ENCODE measurements around the gene MTX3. TPM values are rescaled to one million over a fixed set of nuclear protein-coding genes. Genes with fewer than 3 reads are reported as not detected.
A peak's percentile ranks its signal among the peaks of the same experiment; 100 is the strongest.

Gene MTX3
- total and polyA plus RNA-seq, 2 experiments from 2014 or later: 7.0 to 18.4 TPM

- Histone ChIP-seq H3K4me3 (no peak overlapping the region), H3K9me3 (ENCODE audit: low read depth) (no peaks in the 10 kb centered on the region), H3K79me2 (ENCODE audit: insufficient read depth) (no peaks in the 10 kb centered on the region), H3K4me1 (ENCODE audit: insufficient read depth) (peaks cover 34% of the 10 kb centered on the region), H3F3A (ENCODE audit: insufficient read depth) (peaks cover 23% of the 10 kb centered on the region), H4K20me1 (ENCODE audit: insufficient read depth) (no peaks in the 10 kb centered on the region), H3K9me2 (ENCODE audit: insufficient read depth) (no peaks in the 10 kb centered on the region), H3K27ac (peak overlapping the region; percentile 39), H2AFZ (peak overlapping the region; percentile 35; the same call in 1 of the 2 replicates), H3K4me2 (ENCODE audit: unreplicated experiment) (no peak overlapping the region), H3K36me3 (ENCODE audit: low read depth) (no peaks in the 10 kb centered on the region), H3K27me3 (replicated peaks; ENCODE audit: insufficient read depth) (no peaks in the 10 kb centered on the region), H3K9ac (no peak overlapping the region)
- no peak for TF ChIP-seq EZH2phosphoT487 (IDR thresholded peaks at IDR 0.05; ENCODE audit: insufficient read depth, low read depth)
- no peak for TF ChIP-seq EZH2 (IDR thresholded peaks at IDR 0.05; ENCODE audit: insufficient read depth, poor library complexity, severe bottlenecking)
- in situ Hi-C loops (cut with MboI): no loop called here
- WGBS, 2 experiments (ENCODE audit: low coverage in 1 of 2, low lambda C conversion rate in 2 of 2, missing lambda C conversion rate in 2 of 2): 28 to 37% methylated on average over 10 of the region's 10 CpGs
- peak; percentile 78 for DNase-seq
Measured at GRCh38 chr5:79932510-79933504, 58.3 kb downstream of the MTX3 start.

DNA sequence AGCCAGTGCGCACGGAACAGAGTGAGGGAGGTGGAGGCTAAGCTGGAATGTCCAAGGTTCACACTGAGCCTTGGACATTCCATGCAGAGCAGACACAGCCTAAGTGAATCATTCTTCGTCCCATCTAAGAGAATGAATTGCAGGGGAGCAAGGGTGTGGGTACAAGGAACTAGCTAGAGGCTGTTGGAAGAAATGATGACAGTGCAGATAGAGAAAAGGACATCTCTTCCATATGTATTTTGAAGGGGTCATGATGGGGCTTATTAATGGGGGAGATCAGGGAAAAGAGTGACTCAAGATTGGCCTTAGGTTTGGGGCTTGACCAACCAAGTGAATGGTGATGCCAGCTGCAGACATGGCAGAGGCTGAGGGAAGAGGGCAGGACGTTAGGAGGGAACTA is 59.2 kb downstream of the MTX3 start:
- in situ Hi-C loops (cut with MboI): no loop called here
- H3K9ac ChIP-seq: no peak overlapping the region
- no peaks in the 10 kb centered on the region for H3K36me3 ChIP-seq (ENCODE audit: low read depth)
- no peak overlapping the region for H3K4me2 ChIP-seq (ENCODE audit: unreplicated experiment)
- no peak for TF ChIP-seq EZH2 (IDR thresholded peaks at IDR 0.05; ENCODE audit: insufficient read depth, poor library complexity, severe bottlenecking)
- no peak for TF ChIP-seq EZH2phosphoT487 (IDR thresholded peaks at IDR 0.05; ENCODE audit: insufficient read depth, low read depth)
- H3K4me1 ChIP-seq (ENCODE audit: insufficient read depth): peaks cover 32% of the 10 kb centered on the region
- peak overlapping the region; percentile 39 for H3K27ac ChIP-seq
- H3K79me2 ChIP-seq (ENCODE audit: insufficient read depth): no peaks in the 10 kb centered on the region
- WGBS, 2 experiments (ENCODE audit: low coverage in 1 of 2, low lambda C conversion rate in 2 of 2, missing lambda C conversion rate in 2 of 2): 40 to 43% methylated on average over 4 of the region's 4 CpGs
- no peaks in the 10 kb centered on the region for H3K9me2 ChIP-seq (ENCODE audit: insufficient read depth)
- H3K4me3 ChIP-seq: no peak overlapping the region
- peaks cover 23% of the 10 kb centered on the region for H3F3A ChIP-seq (ENCODE audit: insufficient read depth)
- H2AFZ ChIP-seq: no peak overlapping the region
- H3K9me3 ChIP-seq (ENCODE audit: low read depth): no peaks in the 10 kb centered on the region
- H3K27me3 ChIP-seq (replicated peaks; ENCODE audit: insufficient read depth): no peaks in the 10 kb centered on the region
- DNase-seq: peak; percentile 8
- no peaks in the 10 kb centered on the region for H4K20me1 ChIP-seq (ENCODE audit: insufficient read depth)

DNA sequence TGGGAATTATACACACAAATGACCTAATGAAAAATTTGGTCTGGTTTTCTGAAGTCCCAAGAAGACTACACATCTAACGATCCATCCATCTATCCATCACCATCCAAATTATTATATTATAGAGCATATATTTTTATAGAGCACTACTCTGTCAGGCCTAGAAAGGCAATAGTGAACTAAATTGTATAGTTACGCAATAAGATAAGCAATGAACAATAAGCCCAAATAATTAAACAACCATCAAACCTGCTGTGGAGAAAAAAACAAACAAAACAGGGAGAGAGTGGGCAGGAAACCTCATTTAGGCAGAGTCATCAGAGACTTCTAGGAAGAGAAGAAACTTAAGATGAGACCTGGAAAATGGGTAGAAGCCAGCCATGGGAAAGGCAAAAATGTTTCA is 59.7 kb downstream of the MTX3 start:
- Histone ChIP-seq H3K9ac (no peak overlapping the region), H3F3A (ENCODE audit: insufficient read depth) (peaks cover 23% of the 10 kb centered on the region), H3K27me3 (replicated peaks; ENCODE audit: insufficient read depth) (no peaks in the 10 kb centered on the region), H3K4me2 (ENCODE audit: unreplicated experiment) (no peak overlapping the region), H3K9me2 (ENCODE audit: insufficient read depth) (no peaks in the 10 kb centered on the region), H3K36me3 (ENCODE audit: low read depth) (no peaks in the 10 kb centered on the region), H4K20me1 (ENCODE audit: insufficient read depth) (no peaks in the 10 kb centered on the region), H2AFZ (no peak overlapping the region), H3K9me3 (ENCODE audit: low read depth) (no peaks in the 10 kb centered on the region), H3K27ac (no peak overlapping the region), H3K79me2 (ENCODE audit: insufficient read depth) (no peaks in the 10 kb centered on the region), H3K4me1 (ENCODE audit: insufficient read depth) (peaks cover 28% of the 10 kb centered on the region), H3K4me3 (no peak overlapping the region)
- TF ChIP-seq EZH2phosphoT487 (IDR thresholded peaks at IDR 0.05; ENCODE audit: insufficient read depth, low read depth): no peak
- in situ Hi-C loops (cut with MboI): no loop called here
- no peak for DNase-seq
- WGBS, 2 experiments (ENCODE audit: low coverage in 1 of 2, low lambda C conversion rate in 2 of 2, missing lambda C conversion rate in 2 of 2): 69 to 73% methylated on average over 2 of the region's 2 CpGs

DNA sequence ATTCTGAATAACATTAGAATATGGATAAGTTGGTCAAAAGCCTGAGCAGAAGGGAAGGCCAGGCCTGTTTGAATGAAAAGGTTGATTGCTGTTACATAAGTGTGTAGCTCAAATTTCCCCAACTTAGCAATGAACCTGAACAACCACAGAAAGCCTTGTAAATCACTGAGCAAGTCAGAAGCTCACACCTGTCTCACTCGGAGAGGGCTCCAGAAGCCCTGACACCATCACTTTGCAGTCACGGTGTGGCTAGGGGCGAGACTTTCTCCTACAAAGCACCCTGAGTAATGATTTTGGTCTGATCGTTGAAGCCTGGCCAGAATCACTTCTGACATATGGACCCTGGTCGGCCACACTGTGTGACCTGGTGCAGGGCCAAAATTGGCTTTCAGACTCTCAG is 62.0 kb downstream of the MTX3 start:
- H3K79me2 ChIP-seq (ENCODE audit: insufficient read depth): no peaks in the 10 kb centered on the region

More for the DNA sequence above, 62.0 kb downstream of the MTX3 start:
- Histone ChIP-seq H3F3A (ENCODE audit: insufficient read depth) (0 out of 2 replicates have a peak, but pooled peaks cover 11% of the 10 kb centered on the region), H3K4me1 (ENCODE audit: insufficient read depth) (peaks cover 16% of the 10 kb centered on the region; the same call in 1 of the 2 replicates), H3K4me2 (ENCODE audit: unreplicated experiment) (no peak overlapping the region), H3K9ac (no peak overlapping the region), H4K20me1 (ENCODE audit: insufficient read depth) (no peaks in the 10 kb centered on the region), H3K27ac (no peak overlapping the region), H3K9me2 (ENCODE audit: insufficient read depth) (no peaks in the 10 kb centered on the region), H2AFZ (no peak overlapping the region), H3K4me3 (no peak overlapping the region), H3K9me3 (ENCODE audit: low read depth) (no peaks in the 10 kb centered on the region), H3K27me3 (replicated peaks; ENCODE audit: insufficient read depth) (0 out of 2 replicates have a peak, but pooled peaks cover 4% of the 10 kb centered on the region), H3K36me3 (ENCODE audit: low read depth) (no peaks in the 10 kb centered on the region)
- DNase-seq: no peak
- in situ Hi-C loops (cut with MboI): no loop called here
- TF ChIP-seq EZH2 (IDR thresholded peaks at IDR 0.05; ENCODE audit: insufficient read depth, poor library complexity, severe bottlenecking): no peak
- TF ChIP-seq EZH2phosphoT487 (IDR thresholded peaks at IDR 0.05; ENCODE audit: insufficient read depth, low read depth): no peak
- WGBS, 2 experiments (ENCODE audit: low coverage in 1 of 2, low lambda C conversion rate in 2 of 2, missing lambda C conversion rate in 2 of 2): 65 to 66% methylated on average over 5 of the region's 5 CpGs

Small RNAs within 50 kb of the gene (small RNA-seq; reads per million reads assigned to genes)
- not detected for gene TRMT112P2 (ENCODE audit: low read depth, low replicate concordance)

Other genes starting within 250 kb of the MTX3 start
- gene THBS4, start 44.1 kb upstream of the MTX3 start, total RNA-seq (2014; rRNA removed; shearing (Covaris generic)): under 0.01 and 0.43 TPM in 2 replicates
- 0.70 and 0.74 TPM in 2 replicates for gene THBS4, start 44.1 kb upstream of the MTX3 start, polyA plus RNA-seq (2016; fragmentation: Nextera tagmentation; extraction: Ambion mirVana)

Data from GM23248 (cell line).